ENCODE measurements around the gene CAMSAP2.

The CAMSAP2 gene

DNA sequence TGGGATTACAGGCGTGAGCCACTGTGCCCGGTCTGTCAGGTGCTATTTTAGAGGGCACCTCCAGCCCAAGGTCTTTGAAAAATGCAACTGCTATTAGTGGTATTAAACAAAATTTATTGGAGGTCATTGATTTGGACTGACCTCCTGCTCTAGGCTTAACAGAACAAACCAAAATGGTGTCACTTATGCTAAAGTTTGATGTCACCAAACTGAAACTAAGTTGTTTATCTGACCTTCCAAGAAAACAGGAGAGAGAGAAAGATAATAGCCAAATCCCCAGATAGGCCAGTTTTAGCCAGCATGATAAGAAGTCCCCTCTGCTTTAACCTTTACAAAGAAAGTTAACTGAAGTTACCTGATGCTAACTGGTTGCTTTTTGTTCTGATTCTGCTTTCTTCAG lies 147.9 kb downstream of the CAMSAP2 start:
- TF ChIP-seq, protein P1, sequence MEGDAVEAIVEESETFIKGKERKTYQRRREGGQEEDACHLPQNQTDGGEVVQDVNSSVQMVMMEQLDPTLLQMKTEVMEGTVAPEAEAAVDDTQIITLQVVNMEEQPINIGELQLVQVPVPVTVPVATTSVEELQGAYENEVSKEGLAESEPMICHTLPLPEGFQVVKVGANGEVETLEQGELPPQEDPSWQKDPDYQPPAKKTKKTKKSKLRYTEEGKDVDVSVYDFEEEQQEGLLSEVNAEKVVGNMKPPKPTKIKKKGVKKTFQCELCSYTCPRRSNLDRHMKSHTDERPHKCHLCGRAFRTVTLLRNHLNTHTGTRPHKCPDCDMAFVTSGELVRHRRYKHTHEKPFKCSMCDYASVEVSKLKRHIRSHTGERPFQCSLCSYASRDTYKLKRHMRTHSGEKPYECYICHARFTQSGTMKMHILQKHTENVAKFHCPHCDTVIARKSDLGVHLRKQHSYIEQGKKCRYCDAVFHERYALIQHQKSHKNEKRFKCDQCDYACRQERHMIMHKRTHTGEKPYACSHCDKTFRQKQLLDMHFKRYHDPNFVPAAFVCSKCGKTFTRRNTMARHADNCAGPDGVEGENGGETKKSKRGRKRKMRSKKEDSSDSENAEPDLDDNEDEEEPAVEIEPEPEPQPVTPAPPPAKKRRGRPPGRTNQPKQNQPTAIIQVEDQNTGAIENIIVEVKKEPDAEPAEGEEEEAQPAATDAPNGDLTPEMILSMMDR (IDR thresholded peaks at IDR 0.05; ENCODE audit: low read depth, low read length) = no peak
- no peak overlapping the region for H3K4me3 ChIP-seq (ENCODE audit: low read depth, low read length)

DNA sequence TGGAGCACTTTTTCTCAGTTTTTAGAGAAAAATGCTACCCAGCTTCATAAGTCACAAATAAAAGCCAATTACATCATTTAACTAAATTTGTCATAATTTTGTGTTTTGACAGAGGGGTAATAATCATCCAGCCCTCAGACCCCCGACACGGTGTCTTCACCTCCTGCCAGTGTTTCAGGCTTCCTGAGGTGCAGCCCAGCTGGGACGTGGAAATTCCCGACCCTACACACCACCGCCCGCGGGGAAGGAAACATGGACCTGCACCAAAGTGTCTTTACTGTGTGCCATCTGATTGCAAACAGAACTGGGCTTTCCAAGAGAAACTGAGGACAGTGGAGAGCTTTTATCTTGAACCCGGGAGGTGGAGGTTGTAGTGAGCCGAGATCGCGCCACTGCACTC lies 148.3 kb downstream of the CAMSAP2 start:
- TF ChIP-seq, protein P1 (IDR thresholded peaks at IDR 0.05; ENCODE audit: low read depth, low read length) = no peak
- no peak overlapping the region for H3K4me3 ChIP-seq (ENCODE audit: low read depth, low read length)

DNA sequence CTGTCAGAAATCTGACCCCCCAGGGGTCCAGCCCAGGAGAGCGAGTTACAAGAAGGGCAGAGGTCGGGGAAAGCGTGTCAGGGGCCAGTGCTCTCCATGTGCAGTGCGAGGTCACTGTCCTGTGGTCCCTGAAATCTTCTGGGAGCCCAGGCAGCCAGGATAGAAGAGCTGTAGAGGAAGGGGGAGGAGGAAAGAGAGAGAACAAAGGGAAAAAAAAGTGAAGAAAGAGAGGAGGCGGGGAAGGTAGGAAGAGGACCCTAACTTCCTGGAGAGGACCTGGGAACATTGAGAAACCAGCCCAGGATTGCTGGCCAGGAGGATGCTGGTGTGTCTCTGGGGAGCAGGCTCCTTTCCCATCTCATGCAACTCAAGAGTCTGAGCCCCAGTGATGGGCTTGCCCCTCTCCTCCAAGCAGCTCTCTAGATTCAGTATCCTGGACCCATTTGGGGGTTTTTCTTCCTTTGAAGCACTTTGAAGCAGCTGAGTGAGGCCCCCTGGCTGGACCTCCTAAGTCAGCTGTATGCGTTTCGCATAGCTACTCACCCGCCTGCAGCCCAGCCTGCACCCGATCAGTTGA lies 149.2 kb downstream of the CAMSAP2 start:
- H3K4me3 ChIP-seq (ENCODE audit: low read depth, low read length) = no peak overlapping the region

DNA sequence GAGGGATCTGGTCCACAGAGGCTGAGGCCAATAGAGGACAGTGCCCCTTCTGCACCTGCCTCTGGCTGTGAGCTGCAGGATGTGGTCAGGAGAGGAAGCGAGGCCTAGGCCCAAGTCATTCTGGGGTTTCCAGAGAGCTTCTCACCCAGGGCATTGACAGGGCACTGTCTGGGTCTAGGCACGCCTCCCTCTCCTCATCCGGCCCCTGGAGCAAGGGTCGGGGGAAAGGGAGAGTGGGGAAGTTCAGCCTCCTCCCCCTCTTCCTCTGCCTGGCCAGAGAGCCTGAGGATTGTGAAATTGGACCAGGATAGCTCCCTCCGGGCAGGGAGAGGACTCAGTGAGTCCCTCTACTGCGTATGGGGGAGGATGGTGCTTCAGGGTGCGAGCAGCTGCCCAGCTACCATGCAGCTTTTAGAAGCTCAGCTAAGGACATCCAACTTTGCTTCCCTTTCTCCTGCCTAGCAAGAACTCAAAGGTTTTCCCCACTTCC lies 149.7 kb downstream of the CAMSAP2 start:
- no peak overlapping the region for H3K4me3 ChIP-seq (ENCODE audit: low read depth, low read length)
- TF ChIP-seq, protein P1 (IDR thresholded peaks at IDR 0.05; ENCODE audit: low read depth, low read length) = no peak

More for the DNA sequence above, 149.2 kb downstream of the CAMSAP2 start:
- TF ChIP-seq, protein P1 (IDR thresholded peaks at IDR 0.05; ENCODE audit: low read depth, low read length) = no peak

DNA sequence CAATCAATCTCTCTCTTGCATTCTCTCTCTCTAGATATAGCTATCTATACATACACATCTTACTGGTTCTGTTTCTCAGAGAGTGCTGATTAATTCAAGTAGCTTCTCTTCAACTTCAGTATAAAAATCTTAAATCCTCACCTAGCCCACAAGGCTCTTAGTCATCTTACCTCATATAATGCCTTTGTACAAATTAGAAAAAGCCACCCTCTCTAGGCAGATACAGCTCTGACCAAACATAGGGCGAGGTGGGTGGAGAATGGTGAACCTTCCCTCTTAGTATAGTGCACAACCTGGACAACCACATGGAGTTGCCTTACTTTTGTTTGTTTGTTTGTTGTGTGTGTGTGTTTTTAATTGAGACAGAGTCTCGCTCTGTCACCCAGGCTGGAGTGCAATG lies 150.9 kb downstream of the CAMSAP2 start:
- TF ChIP-seq, protein P1 (IDR thresholded peaks at IDR 0.05; ENCODE audit: low read depth, low read length) = no peak
- no peak overlapping the region for H3K4me3 ChIP-seq (ENCODE audit: low read depth, low read length)

DNA sequence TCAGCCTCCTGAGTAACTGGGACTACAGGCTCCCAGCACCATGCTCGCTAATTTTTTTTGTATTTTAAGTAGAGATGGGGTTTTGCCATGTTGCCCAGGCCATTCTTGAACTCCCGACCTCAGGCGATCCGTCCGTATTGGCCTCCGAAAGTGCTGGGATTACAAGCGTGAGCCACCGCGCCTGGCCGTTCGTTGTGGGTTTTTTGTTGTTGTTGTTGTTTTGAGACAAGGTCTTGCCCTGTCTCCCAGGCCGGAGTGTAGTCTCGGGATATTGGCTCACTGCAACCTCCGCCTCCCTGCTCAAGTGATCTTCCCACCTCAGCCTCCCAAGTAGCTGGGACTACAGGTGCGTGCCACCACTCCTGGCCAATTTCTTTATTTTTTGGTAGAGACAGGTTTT lies 151.3 kb downstream of the CAMSAP2 start:
- H3K4me3 ChIP-seq (ENCODE audit: low read depth, low read length) = no peak overlapping the region
- TF ChIP-seq, protein P1 (IDR thresholded peaks at IDR 0.05; ENCODE audit: low read depth, low read length) = no peak

DNA sequence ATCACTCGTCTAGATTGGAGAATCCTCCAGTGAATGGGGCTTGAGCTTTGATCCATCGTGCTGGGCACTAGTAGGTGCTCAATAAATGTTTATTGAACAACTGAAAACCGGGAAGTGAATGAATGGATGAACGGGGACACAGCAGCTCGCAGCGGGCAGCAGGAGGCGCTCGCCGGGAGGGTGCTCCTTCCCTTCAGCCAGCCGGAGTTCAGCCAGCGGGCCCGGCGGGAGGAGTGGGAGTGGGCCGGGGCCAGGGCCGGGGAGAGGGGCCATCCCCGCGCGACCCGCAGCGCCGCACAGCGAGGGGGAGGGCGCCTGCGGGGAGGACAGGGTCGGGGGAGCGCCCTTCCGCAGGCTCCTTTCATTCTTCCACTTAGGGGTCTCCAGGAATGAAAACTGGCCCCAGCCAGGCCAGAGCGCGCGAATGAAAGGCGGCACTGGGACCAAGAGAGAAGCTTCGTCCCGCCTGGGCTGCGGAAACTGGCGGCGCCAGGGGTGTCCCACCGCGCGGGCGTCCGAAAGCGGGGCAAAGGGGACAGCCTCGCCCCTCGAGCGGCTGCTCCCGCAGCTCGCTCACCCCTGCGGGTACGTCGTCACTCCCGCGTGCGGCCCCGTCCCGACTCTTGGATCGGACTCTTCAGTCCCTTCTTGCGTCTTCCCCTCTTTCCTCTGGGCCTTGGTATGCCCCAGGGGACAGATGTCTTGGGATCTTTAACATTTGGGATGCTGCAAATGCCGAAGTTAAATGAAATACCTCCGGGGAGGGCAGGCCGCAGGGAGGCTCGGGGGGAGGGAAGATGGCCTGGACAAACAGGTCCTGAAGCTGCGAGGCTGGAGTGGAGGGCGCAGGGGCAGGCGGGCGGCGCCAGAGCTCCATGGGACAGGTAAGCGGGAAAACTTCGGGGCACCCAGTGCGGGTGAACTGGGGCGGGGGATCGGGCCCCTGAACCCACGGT lies 152.4 kb downstream of the CAMSAP2 start:
- peak overlapping the region; percentile 56 for H3K4me3 ChIP-seq (ENCODE audit: low read depth, low read length)
- TF ChIP-seq, protein P1 (IDR thresholded peaks at IDR 0.05; ENCODE audit: low read depth, low read length) = peak; percentile 39

All from WI38 (cell line).